Keratinocyte (primary cell): ENCODE data around the gene LMBR1. TPM values are rescaled to one million over a fixed set of nuclear protein-coding genes. Genes with fewer than 3 reads are reported as not detected.

Source experiments
- DNase-seq: peaks from one replicate; pipeline ENCODE4 v3.0.0-alpha.2; 2011; ENCODE audit warnings: low read depth, missing footprints, low spot score
- FAIRE-seq: peaks from 2 replicates; lab custom pipeline; 2011; peaks lifted over from hg19 to GRCh38; lab: Jason Lieb, UNC
- H2AFZ ChIP-seq: 2 replicates; pipeline ENCODE4 v1.6.0; 2012; ENCODE audit warnings: low read length, control low read depth, inconsistent platforms; ENCODE audit not compliant: control insufficient read depth
- H3K27ac ChIP-seq: 2 replicates; pipeline ENCODE4 v1.5.1; 2011; ENCODE audit warnings: low read length; ENCODE audit not compliant: control insufficient read depth, insufficient read depth
- H3K27me3 ChIP-seq: 3 replicates; pipeline ENCODE4 v1.6.0; 2011; ENCODE audit warnings: low read length; ENCODE audit not compliant: control insufficient read depth, insufficient read depth; ENCODE audit errors: extremely low read depth
- H3K36me3 ChIP-seq, 2 experiments: 2 replicates in 1 of 2; 3 replicates in 1 of 2; pipeline ENCODE4 v1.5.1; 2011; ENCODE audit warnings: low read length in 2 of 2, mild to moderate bottlenecking in 1 of 2; ENCODE audit not compliant: control insufficient read depth in 2 of 2, insufficient read depth in 2 of 2; ENCODE audit errors: extremely low read depth in 1 of 2
- H3K4me1 ChIP-seq: 3 replicates; pipeline ENCODE4 v1.5.1; 2011; ENCODE audit warnings: low read length; ENCODE audit not compliant: control insufficient read depth, insufficient read depth; ENCODE audit errors: extremely low read depth
- H3K4me2 ChIP-seq: 3 replicates; pipeline ENCODE4 v1.6.0; 2011; ENCODE audit warnings: low read depth, low read length; ENCODE audit not compliant: control insufficient read depth, insufficient read depth; ENCODE audit errors: extremely low read depth
- H3K4me3 ChIP-seq, 3 experiments: fragments of 200-600 bp in 1 of 3; sonication (generic) in 1 of 3; 2 replicates in 2 of 3; 3 replicates in 1 of 3; pipeline ENCODE4 v1.5.1; 2011 to 2016; ENCODE audit warnings: low read length in 3 of 3, mild to moderate bottlenecking in 3 of 3, control low read depth in 2 of 3, inconsistent platforms in 1 of 3, low read depth in 1 of 3, mixed read lengths in 1 of 3, mixed run types in 1 of 3, moderate library complexity in 1 of 3; ENCODE audit not compliant: control insufficient read depth in 2 of 3, insufficient read depth in 2 of 3; ENCODE audit errors: extremely low read depth in 1 of 3
- H3K79me2 ChIP-seq: 2 replicates; pipeline ENCODE4 v1.6.0; 2012; ENCODE audit warnings: low read length; ENCODE audit not compliant: control insufficient read depth, insufficient read depth
- H3K9ac ChIP-seq: 3 replicates; pipeline ENCODE4 v1.6.0; 2011; ENCODE audit warnings: low read length; ENCODE audit not compliant: control insufficient read depth, insufficient read depth; ENCODE audit errors: extremely low read depth
- H3K9me1 ChIP-seq: 3 replicates; pipeline ENCODE4 v1.6.0; 2011; ENCODE audit warnings: low read length; ENCODE audit not compliant: control insufficient read depth, insufficient read depth; ENCODE audit errors: extremely low read depth
- H3K9me3 ChIP-seq: 2 replicates; pipeline ENCODE4 v1.5.1; 2012; ENCODE audit warnings: low read depth, low read length; ENCODE audit not compliant: control insufficient read depth
- H4K20me1 ChIP-seq: 3 replicates; pipeline ENCODE4 v1.6.0; 2011; ENCODE audit warnings: low read length; ENCODE audit not compliant: control insufficient read depth, insufficient read depth; ENCODE audit errors: extremely low read depth
- EZH2 ChIP-seq: IDR thresholded peaks from one replicate; pipeline ENCODE4 v1.6.1; 2012; ENCODE audit warnings: inconsistent platforms, mild to moderate bottlenecking, low read length, moderate library complexity
- dilution Hi-C: fragments of 300-500 bp; cut with MboI; formaldehyde crosslinking; loops from one replicate; pipeline ENCODE4 v1.7.0; 2020; ENCODE audit warnings: low sequenced_read_pairs; ENCODE audit not compliant: extremely low pct_ligation_motif_present
- polyA plus RNA-seq, 5 experiments: library from polyadenylated mRNA; depleted of rRNA in 3 of 5; stranded (reverse) in 3 of 5; stranded (forward) in 1 of 5; unstranded in 1 of 5; fragments of >200 nt; gene quantifications; 1 replicate in 1 of 5; 2 replicates in 3 of 5; 3 replicates in 1 of 5; pipeline versions ENCODE4 v1.2.1 to v1.2.3, GENCODE V29; 2011 to 2012; ENCODE audit warnings: missing spikeins in 2 of 5, low read depth in 1 of 5, low replicate concordance in 1 of 5
- TF ChIP-seq, protein P1 (sequence below), 3 experiments: IDR thresholded peaks in 1 of 3; conservative IDR thresholded peaks in 1 of 3; optimal IDR thresholded peaks in 1 of 3; 2 replicates in 2 of 3; 3 replicates in 1 of 3; pipeline versions ENCODE3 to v1.5.1; 2011; ENCODE audit warnings: low read length in 3 of 3, mild to moderate bottlenecking in 3 of 3, moderate library complexity in 2 of 3, control low read depth in 1 of 3, inconsistent platforms in 1 of 3; ENCODE audit not compliant: insufficient read depth in 2 of 3; ENCODE audit errors: extremely low read depth in 1 of 3

The LMBR1 gene
- polyA plus RNA-seq, 1 donor (not counting 4 experiments of a cell fraction or from before 2014, with no cell fraction given), result 30.2 TPM

DNA sequence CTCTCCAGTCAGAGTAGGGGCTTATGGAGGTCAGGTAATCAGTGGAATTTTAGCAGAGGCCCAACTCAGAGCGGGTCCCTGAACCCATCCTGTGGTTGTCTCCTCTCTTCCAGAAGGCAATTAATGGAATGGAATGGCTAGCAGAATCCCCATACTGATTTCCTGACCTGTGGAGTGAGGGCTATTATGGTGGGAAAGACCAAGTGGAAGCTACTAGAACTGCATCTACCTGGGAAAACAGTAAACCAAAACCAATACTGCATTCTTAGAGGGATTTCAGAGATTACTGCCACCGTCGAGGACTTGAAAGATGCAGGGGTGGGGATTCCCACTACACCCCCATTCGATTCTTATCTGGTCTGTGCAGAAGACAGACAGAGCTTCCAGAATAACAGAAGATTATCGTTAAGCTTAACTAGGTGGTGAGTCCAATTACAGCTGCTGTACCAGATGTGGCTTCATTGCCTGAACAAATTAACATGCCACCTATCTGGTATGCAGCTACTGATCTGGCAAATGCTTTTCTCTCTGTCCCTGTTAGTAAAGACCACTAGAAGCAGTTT lies 73.2 kb downstream of the LMBR1 start:
- TF ChIP-seq, protein P1, sequence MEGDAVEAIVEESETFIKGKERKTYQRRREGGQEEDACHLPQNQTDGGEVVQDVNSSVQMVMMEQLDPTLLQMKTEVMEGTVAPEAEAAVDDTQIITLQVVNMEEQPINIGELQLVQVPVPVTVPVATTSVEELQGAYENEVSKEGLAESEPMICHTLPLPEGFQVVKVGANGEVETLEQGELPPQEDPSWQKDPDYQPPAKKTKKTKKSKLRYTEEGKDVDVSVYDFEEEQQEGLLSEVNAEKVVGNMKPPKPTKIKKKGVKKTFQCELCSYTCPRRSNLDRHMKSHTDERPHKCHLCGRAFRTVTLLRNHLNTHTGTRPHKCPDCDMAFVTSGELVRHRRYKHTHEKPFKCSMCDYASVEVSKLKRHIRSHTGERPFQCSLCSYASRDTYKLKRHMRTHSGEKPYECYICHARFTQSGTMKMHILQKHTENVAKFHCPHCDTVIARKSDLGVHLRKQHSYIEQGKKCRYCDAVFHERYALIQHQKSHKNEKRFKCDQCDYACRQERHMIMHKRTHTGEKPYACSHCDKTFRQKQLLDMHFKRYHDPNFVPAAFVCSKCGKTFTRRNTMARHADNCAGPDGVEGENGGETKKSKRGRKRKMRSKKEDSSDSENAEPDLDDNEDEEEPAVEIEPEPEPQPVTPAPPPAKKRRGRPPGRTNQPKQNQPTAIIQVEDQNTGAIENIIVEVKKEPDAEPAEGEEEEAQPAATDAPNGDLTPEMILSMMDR (optimal IDR thresholded peaks at IDR 0.05 in 1 of 3, IDR thresholded peaks at IDR 0.05 in 1 of 3, conservative IDR thresholded peaks at IDR 0.05 in 1 of 3; ENCODE audit: extremely low read depth in 1 of 3, insufficient read depth in 2 of 3, low read length in 3 of 3), result no peak
- no peak for TF ChIP-seq EZH2
- H3K4me1 ChIP-seq, result no peaks in the 10 kb centered on the region
- H2AFZ ChIP-seq, result no peak overlapping the region
- no peak overlapping the region for H3K27ac ChIP-seq
- no peak overlapping the region for H3K4me3 ChIP-seq
- DNase-seq, result no peak
- H3K4me2 ChIP-seq, result no peak overlapping the region
- no peaks in the 10 kb centered on the region for H3K9me3 ChIP-seq
- no peak for FAIRE-seq
- dilution Hi-C loops, result no loop called here
- H3K27me3 ChIP-seq, result no peaks in the 10 kb centered on the region
- H3K36me3 ChIP-seq, result no peaks in the 10 kb centered on the region
- no peaks in the 10 kb centered on the region for H3K79me2 ChIP-seq
- no peak overlapping the region for H3K9ac ChIP-seq
- no peaks in the 10 kb centered on the region for H4K20me1 ChIP-seq
- H3K9me1 ChIP-seq, result no peaks in the 10 kb centered on the region

DNA sequence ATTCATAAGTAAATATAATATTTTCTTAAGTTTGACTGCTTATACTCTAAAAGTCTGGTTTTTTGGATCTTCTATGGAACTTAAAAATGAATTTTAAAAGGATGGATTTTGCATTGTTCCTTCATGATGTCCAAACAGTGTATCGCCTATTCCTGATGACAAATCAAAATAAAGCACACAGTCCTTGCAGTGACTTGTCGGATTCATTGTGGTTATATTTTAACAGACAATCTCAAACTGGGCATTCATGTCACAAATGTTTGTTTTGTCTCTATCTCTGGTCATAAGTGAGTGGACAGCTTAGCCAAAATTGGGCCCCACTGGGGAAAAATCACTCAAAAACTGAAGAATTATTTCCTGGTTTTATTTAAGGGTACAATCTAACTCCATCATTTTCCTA lies 74.8 kb downstream of the LMBR1 start:
- H3K4me1 ChIP-seq, result no peaks in the 10 kb centered on the region
- no peak overlapping the region for H3K27ac ChIP-seq
- FAIRE-seq, result no peak
- DNase-seq, result no peak
- no peak overlapping the region for H3K4me3 ChIP-seq
- H4K20me1 ChIP-seq, result no peaks in the 10 kb centered on the region
- no peaks in the 10 kb centered on the region for H3K27me3 ChIP-seq
- H3K9me3 ChIP-seq, result no peaks in the 10 kb centered on the region
- H3K9ac ChIP-seq, result no peak overlapping the region
- H3K36me3 ChIP-seq, result no peaks in the 10 kb centered on the region
- TF ChIP-seq EZH2, result no peak
- TF ChIP-seq, protein P1 (optimal IDR thresholded peaks at IDR 0.05 in 1 of 3, IDR thresholded peaks at IDR 0.05 in 1 of 3, conservative IDR thresholded peaks at IDR 0.05 in 1 of 3; ENCODE audit: extremely low read depth in 1 of 3, insufficient read depth in 2 of 3, low read length in 3 of 3), result no peak
- no peak overlapping the region for H3K4me2 ChIP-seq
- dilution Hi-C loops, result no loop called here
- no peaks in the 10 kb centered on the region for H3K79me2 ChIP-seq
- no peak overlapping the region for H2AFZ ChIP-seq
- no peaks in the 10 kb centered on the region for H3K9me1 ChIP-seq
